ENCODE data around the gene NIT2. TPM values are rescaled to one million over a fixed set of nuclear protein-coding genes. Genes with fewer than 3 reads are reported as not detected.

Gene NIT2
- total and polyA plus RNA-seq, 9 of the 15 experiments (the other 6 are each of a cell fraction or from before 2014, with no cell fraction given) = 11.4 to 62.2 (median 22.1) TPM

DNA sequence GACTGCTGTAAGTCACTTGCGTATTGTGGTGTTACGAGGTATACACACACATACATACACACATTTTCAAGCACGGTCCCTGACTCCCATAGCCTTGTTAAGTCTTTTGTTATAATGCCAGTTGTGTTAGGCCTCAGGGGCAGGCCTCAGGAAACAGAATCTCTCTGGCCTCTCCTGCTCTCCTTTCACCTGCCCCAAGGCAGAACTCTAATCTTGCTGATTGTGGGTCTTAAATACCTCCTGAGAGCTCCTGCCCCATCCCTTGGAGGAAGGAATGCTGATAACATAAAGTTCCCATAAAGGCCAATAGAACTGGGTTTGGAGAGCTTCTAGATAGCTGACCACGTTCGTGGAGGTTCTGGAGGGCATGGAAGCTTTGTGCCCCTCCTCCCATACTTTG is 3.9 kb upstream of the NIT2 start:
- 77% methylated on average over 5 of the region's 5 CpGs for WGBS (ENCODE audit: insufficient coverage, low coverage, missing lambda C conversion rate)
- Histone ChIP-seq H3K9me3 (replicated peaks; ENCODE audit: control insufficient read depth, insufficient read depth, low read depth, low read length) (no peaks in the 10 kb centered on the region), H3K79me2 (ENCODE audit: control insufficient read depth, insufficient read depth, low read length) (peaks cover 7% of the 10 kb centered on the region; the same call in 2 of the 3 replicates), H2AFZ (ENCODE audit: low read depth, low read length) (no peak overlapping the region), H3K27ac (ENCODE audit: extremely low read depth, low read depth, low read length) (no peak overlapping the region), H3K4me3 (no peak overlapping the region), H3K4me2 (ENCODE audit: insufficient read depth, low read length) (no peak overlapping the region), H3K4me1 (replicated peaks in 1 of 2; ENCODE audit: control insufficient read depth in 2 of 2, insufficient read depth in 2 of 2, low read length in 2 of 2) (peaks cover 4 to 12% of the 10 kb centered on the region in 2 experiments; a peak in 4 of 5 replicates), H4K20me1 (replicated peaks; ENCODE audit: control insufficient read depth, insufficient read depth, low read length) (no peaks in the 10 kb centered on the region), H3K36me3 (ENCODE audit: control insufficient read depth, insufficient read depth, low read length) (peaks cover 7% of the 10 kb centered on the region; the same call in 1 of the 3 replicates), H3K9ac (ENCODE audit: insufficient read depth in 1 of 2, low read depth in 2 of 2, low read length in 2 of 2) (no peak overlapping the region), H3K9me1 (ENCODE audit: control insufficient read depth, insufficient read depth, low read length) (no peaks in the 10 kb centered on the region), H3K27me3 (ENCODE audit: control insufficient read depth in 2 of 2, insufficient read depth in 2 of 2, low read length in 2 of 2) (no peaks in the 10 kb centered on the region)
- FAIRE-seq (no peak), DNase-seq (ENCODE audit: extremely low read depth in 1 of 4, low spot score in 3 of 4) (no peak), ATAC-seq (no peak)
- BruUV-seq (replicated peaks) = no TSS peak
- in situ Hi-C loops (cut with MboI) (no loop called here), intact Hi-C loops (cut with micrococcal nuclease) (no loop called here)
- ChIA-PET POLR2A (no interaction called here), CTCF (ENCODE audit: low intra/inter-chr PET ratio) (no interaction called here)
- no peak for TF ChIP-seq HNRNPUL1 (IDR thresholded peaks at IDR 0.05; ENCODE audit: low read length)
- TF ChIP-seq RBM15 (IDR thresholded peaks at IDR 0.05; ENCODE audit: insufficient read depth, low read length) = no peak
- TF ChIP-seq ZBTB7A (IDR thresholded peaks at IDR 0.05; ENCODE audit: borderline replicate concordance, control insufficient read depth, low read depth, low read length) = no peak
- no peak for TF ChIP-seq ZNF197 (CRISPR knock-in tag; IDR thresholded peaks at IDR 0.05; ENCODE audit: low read depth)
- TF ChIP-seq BMI1 (IDR thresholded peaks at IDR 0.05; ENCODE audit: low read length) = no peak
- no peak for TF ChIP-seq MECOM (CRISPR knock-in tag; IDR thresholded peaks at IDR 0.05)
- no peak for TF ChIP-seq PHF20 (IDR thresholded peaks at IDR 0.05; ENCODE audit: partially characterized antibody)
- TF ChIP-seq NCOA2 (IDR thresholded peaks at IDR 0.05; ENCODE audit: partially characterized antibody in 2 of 2) = no peak
- TF ChIP-seq, protein P1, sequence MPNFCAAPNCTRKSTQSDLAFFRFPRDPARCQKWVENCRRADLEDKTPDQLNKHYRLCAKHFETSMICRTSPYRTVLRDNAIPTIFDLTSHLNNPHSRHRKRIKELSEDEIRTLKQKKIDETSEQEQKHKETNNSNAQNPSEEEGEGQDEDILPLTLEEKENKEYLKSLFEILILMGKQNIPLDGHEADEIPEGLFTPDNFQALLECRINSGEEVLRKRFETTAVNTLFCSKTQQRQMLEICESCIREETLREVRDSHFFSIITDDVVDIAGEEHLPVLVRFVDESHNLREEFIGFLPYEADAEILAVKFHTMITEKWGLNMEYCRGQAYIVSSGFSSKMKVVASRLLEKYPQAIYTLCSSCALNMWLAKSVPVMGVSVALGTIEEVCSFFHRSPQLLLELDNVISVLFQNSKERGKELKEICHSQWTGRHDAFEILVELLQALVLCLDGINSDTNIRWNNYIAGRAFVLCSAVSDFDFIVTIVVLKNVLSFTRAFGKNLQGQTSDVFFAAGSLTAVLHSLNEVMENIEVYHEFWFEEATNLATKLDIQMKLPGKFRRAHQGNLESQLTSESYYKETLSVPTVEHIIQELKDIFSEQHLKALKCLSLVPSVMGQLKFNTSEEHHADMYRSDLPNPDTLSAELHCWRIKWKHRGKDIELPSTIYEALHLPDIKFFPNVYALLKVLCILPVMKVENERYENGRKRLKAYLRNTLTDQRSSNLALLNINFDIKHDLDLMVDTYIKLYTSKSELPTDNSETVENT (CRISPR knock-in tag; IDR thresholded peaks at IDR 0.05) = no peak
- no peak for TF ChIP-seq ZNF586 (CRISPR knock-in tag; conservative IDR thresholded peaks at IDR 0.05)
- TF ChIP-seq, protein P2, sequence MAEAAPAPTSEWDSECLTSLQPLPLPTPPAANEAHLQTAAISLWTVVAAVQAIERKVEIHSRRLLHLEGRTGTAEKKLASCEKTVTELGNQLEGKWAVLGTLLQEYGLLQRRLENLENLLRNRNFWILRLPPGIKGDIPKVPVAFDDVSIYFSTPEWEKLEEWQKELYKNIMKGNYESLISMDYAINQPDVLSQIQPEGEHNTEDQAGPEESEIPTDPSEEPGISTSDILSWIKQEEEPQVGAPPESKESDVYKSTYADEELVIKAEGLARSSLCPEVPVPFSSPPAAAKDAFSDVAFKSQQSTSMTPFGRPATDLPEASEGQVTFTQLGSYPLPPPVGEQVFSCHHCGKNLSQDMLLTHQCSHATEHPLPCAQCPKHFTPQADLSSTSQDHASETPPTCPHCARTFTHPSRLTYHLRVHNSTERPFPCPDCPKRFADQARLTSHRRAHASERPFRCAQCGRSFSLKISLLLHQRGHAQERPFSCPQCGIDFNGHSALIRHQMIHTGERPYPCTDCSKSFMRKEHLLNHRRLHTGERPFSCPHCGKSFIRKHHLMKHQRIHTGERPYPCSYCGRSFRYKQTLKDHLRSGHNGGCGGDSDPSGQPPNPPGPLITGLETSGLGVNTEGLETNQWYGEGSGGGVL (CRISPR knock-in tag; IDR thresholded peaks at IDR 0.05) = no peak
- no peak for TF ChIP-seq ILF3 (IDR thresholded peaks at IDR 0.05; ENCODE audit: borderline replicate concordance)
- TF ChIP-seq, protein P3, sequence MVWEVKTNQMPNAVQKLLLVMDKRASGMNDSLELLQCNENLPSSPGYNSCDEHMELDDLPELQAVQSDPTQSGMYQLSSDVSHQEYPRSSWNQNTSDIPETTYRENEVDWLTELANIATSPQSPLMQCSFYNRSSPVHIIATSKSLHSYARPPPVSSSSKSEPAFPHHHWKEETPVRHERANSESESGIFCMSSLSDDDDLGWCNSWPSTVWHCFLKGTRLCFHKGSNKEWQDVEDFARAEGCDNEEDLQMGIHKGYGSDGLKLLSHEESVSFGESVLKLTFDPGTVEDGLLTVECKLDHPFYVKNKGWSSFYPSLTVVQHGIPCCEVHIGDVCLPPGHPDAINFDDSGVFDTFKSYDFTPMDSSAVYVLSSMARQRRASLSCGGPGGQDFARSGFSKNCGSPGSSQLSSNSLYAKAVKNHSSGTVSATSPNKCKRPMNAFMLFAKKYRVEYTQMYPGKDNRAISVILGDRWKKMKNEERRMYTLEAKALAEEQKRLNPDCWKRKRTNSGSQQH (CRISPR knock-in tag; IDR thresholded peaks at IDR 0.05) = no peak
- TF ChIP-seq, protein P4, sequence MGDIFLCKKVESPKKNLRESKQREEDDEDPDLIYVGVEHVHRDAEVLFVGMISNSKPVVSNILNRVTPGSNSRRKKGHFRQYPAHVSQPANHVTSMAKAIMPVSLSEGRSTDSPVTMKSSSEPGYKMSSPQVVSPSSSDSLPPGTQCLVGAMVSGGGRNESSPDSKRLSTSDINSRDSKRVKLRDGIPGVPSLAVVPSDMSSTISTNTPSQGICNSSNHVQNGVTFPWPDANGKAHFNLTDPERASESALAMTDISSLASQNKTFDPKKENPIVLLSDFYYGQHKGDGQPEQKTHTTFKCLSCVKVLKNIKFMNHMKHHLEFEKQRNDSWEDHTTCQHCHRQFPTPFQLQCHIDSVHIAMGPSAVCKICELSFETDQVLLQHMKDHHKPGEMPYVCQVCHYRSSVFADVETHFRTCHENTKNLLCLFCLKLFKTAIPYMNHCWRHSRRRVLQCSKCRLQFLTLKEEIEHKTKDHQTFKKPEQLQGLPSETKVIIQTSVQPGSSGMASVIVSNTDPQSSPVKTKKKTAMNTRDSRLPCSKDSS (IDR thresholded peaks at IDR 0.05; ENCODE audit: low read depth, partially characterized antibody) = no peak
